GM13976 (cell line): ENCODE results near the gene CACNB4.

ENCODE experiments used
- DNase-seq: peaks from one replicate; pipeline ENCODE4 v3.0.0; 2012; ENCODE audit warnings: low spot score
- CTCF ChIP-seq: IDR thresholded peaks from 2 replicates; pipeline ENCODE4 v1.5.1; 2012; ENCODE audit warnings: borderline replicate concordance, mild to moderate bottlenecking; ENCODE audit not compliant: insufficient read depth; ENCODE audit errors: extremely low read depth, missing control alignments, control extremely low read depth
- in situ Hi-C: fragments of 300-500 bp; cut with MboI; formaldehyde crosslinking; loops from one replicate; pipeline ENCODE4 v1.12.0; 2022; ENCODE audit warnings: low sequenced_read_pairs, mixed read lengths, inconsistent platforms; ENCODE audit not compliant: unreplicated experiment

Gene CACNB4

GRCh38 chr2:151830961-151831360 is 267.9 kb downstream of the CACNB4 start:
- no peak for TF ChIP-seq CTCF
- in situ Hi-C loops, result no loop called here

GRCh38 chr2:151828890-151829324 is 269.9 kb downstream of the CACNB4 start:
- TF ChIP-seq CTCF, result no peak

More at GRCh38 chr2:151830961-151831360, 267.9 kb downstream of the CACNB4 start:
- no peak for DNase-seq

GRCh38 chr2:151828143-151828889 is 270.5 kb downstream of the CACNB4 start, which contains the start of gene ARL5A:
Gene ARL5A (minus strand): TSS chr2:151828421. CDS start chr2:151828176, 245 bp downstream.
- in situ Hi-C loops, result no loop called here
- peak; percentile 97 for DNase-seq
- no peak for TF ChIP-seq CTCF

More at GRCh38 chr2:151828890-151829324, 269.9 kb downstream of the CACNB4 start:
- no peak for DNase-seq
- in situ Hi-C loops, result no loop called here

- no peak for TF ChIP-seq CTCF
- in situ Hi-C loops, result no loop called here
- DNase-seq, result no peak
Measured at GRCh38 chr2:151827564-151828142, 271.2 kb downstream of the CACNB4 start.

GRCh38 chr2:151826737-151827157 is 272.1 kb downstream of the CACNB4 start:
- in situ Hi-C loops, result no loop called here
- peak; percentile 12 for DNase-seq
- TF ChIP-seq CTCF, result no peak

- no peak for DNase-seq
- no peak for TF ChIP-seq CTCF
- in situ Hi-C loops, result no loop called here
Measured at GRCh38 chr2:151824886-151825285, 274.0 kb downstream of the CACNB4 start.
